K562 (cell line): Measurements from ENCODE around the gene RWDD1. TPM values are rescaled to one million over a fixed set of nuclear protein-coding genes. Genes with fewer than 3 reads are reported as not detected.

ENCODE experiments used
- MAZ ChIP-seq, 2 experiments: fragments of 450-650 bp in 1 of 2; sonication (generic) in 1 of 2; formaldehyde crosslinking; IDR thresholded peaks in 1 of 2; conservative IDR thresholded peaks in 1 of 2; 2 replicates each; pipeline versions ENCODE4 v1.4.0 to v1.5.0; 2020; ENCODE audit warnings: mild to moderate bottlenecking in 1 of 2, missing genetic modification reagents in 1 of 2
- REST ChIP-seq, 2 experiments: fragments of 450-650 bp; formaldehyde crosslinking in 1 of 2; IDR thresholded peaks; 2 replicates each; pipeline versions ENCODE4 v1.4.0 to v1.6.1; 2014 to 2020; ENCODE audit warnings: mild to moderate bottlenecking in 2 of 2, borderline replicate concordance in 1 of 2, low read depth in 1 of 2
- polyA plus RNA-seq, 8 experiments: library from polyadenylated mRNA; depleted of rRNA in 4 of 8; stranded (reverse) in 5 of 8; unstranded in 3 of 8; fragments of >200 nt; fragmentation: Nextera tagmentation in 2 of 8; fragmentation: Illumina TruSeq in 1 of 8; extraction: Ambion mirVana in 2 of 8; extraction: Trizol in 1 of 8; gene quantifications; 2 replicates each; pipeline versions ENCODE4 v1.2.1 to v1.2.3, GENCODE V29; 2011 to 2014; ENCODE audit warnings: inconsistent platforms in 1 of 8, missing spikeins in 1 of 8
- total RNA-seq, 7 experiments: library from RNA; depleted of rRNA in 6 of 7; stranded (reverse); fragments of >200 nt in 6 of 7; fragmentation: Illumina TruSeq in 2 of 7; extraction: Trizol in 2 of 7; gene quantifications; 2 replicates each; pipeline versions ENCODE4 v1.2.1 to v1.2.3, GENCODE V29; 2011 to 2021; ENCODE audit warnings: low replicate concordance in 1 of 7

Gene RWDD1
- total and polyA plus RNA-seq, 9 of the 15 experiments (the other 6 are each of a cell fraction or from before 2014, with no cell fraction given), result 31.9 to 89.8 (median 48.7) TPM

- peak; percentile 49; the same call in 1 of the 2 replicates for TF ChIP-seq REST (IDR thresholded peaks at IDR 0.05; ENCODE audit: borderline replicate concordance)
- TF ChIP-seq REST (CRISPR knock-in tag; IDR thresholded peaks at IDR 0.05; ENCODE audit: low read depth), result no peak
- 0 out of 4 replicates have a peak, but pooled peaks of 1 of the 2 experiments have one; percentile 22 for TF ChIP-seq MAZ (CRISPR knock-in tag; conservative IDR thresholded peaks at IDR 0.05 in 1 of 2, IDR thresholded peaks at IDR 0.05 in 1 of 2)
These were observed 35.1 kb upstream of the RWDD1 start (continued) for GRCh38 chr6:116536216-116536621.
